CD14-positive monocyte (primary cell): ENCODE measurements around the gene DNAH7. TPM values are rescaled to one million over a fixed set of nuclear protein-coding genes. Genes with fewer than 3 reads are reported as not detected.

Source experiments
- DNase-seq, 3 donors: peaks; one replicate each; pipeline ENCODE4 v3.0.0-alpha.2; 2011 to 2022
- H2AFZ ChIP-seq: 2 replicates; pipeline ENCODE4 v1.6.0; 2012; ENCODE audit warnings: mild to moderate bottlenecking, low read depth, low read length, inconsistent platforms; ENCODE audit not compliant: insufficient read depth, poor library complexity, severe bottlenecking
- H3K27ac ChIP-seq, 2 donors: 1 replicate in 1 of 2; 2 replicates in 1 of 2; pipeline ENCODE4 v1.5.1; 2012 to 2013; ENCODE audit warnings: low read length in 2 of 2, control low read depth in 1 of 2, inconsistent platforms in 1 of 2, low read depth in 1 of 2, mild to moderate bottlenecking in 1 of 2
- H3K27me3 ChIP-seq, 2 donors: one replicate each; pipeline versions ENCODE4 v1.6.0 to v1.6.1; 2011 to 2013; ENCODE audit warnings: low read length in 2 of 2; ENCODE audit not compliant: control insufficient read depth in 2 of 2, insufficient read depth in 2 of 2
- H3K36me3 ChIP-seq, 2 donors: replicated peaks in 1 of 2; 1 replicate in 1 of 2; 2 replicates in 1 of 2; pipeline versions ENCODE4 v1.5.1 to v1.6.1; 2012 to 2013; ENCODE audit warnings: low read length in 2 of 2, control low read depth in 1 of 2, inconsistent platforms in 1 of 2, mild to moderate bottlenecking in 1 of 2; ENCODE audit not compliant: insufficient read depth in 2 of 2, control insufficient read depth in 1 of 2
- H3K4me1 ChIP-seq, 2 donors: 1 replicate in 1 of 2; 2 replicates in 1 of 2; pipeline versions ENCODE4 v1.5.1 to v1.6.1; 2012 to 2013; ENCODE audit warnings: low read length in 2 of 2, control low read depth in 1 of 2, inconsistent platforms in 1 of 2, mild to moderate bottlenecking in 1 of 2, moderate library complexity in 1 of 2; ENCODE audit not compliant: insufficient read depth in 2 of 2, control insufficient read depth in 1 of 2
- H3K4me2 ChIP-seq: replicated peaks from 2 replicates; pipeline ENCODE3; 2012; ENCODE audit warnings: low read length, moderate library complexity, mild to moderate bottlenecking; ENCODE audit not compliant: poor library complexity, severe bottlenecking; ENCODE audit errors: extremely low read depth
- H3K4me3 ChIP-seq, 3 experiments: fragments of 200-600 bp in 1 of 3; sonication (generic) in 1 of 3; replicated peaks in 1 of 3; 1 replicate in 2 of 3; 2 replicates in 1 of 3; pipeline ENCODE4 v1.5.1; 2011 to 2013; ENCODE audit warnings: low read length in 3 of 3, mild to moderate bottlenecking in 3 of 3, control low read depth in 2 of 3, low read depth in 2 of 3, inconsistent platforms in 1 of 3, moderate library complexity in 1 of 3
- H3K79me2 ChIP-seq: 2 replicates; pipeline ENCODE4 v1.6.0; 2012; ENCODE audit warnings: mild to moderate bottlenecking, control low read depth, inconsistent platforms, low read length, moderate library complexity; ENCODE audit not compliant: insufficient read depth
- H3K9ac ChIP-seq: 2 replicates; pipeline ENCODE4 v1.6.0; 2017; ENCODE audit warnings: low read length, mild to moderate bottlenecking; ENCODE audit not compliant: insufficient read depth, poor library complexity, severe bottlenecking
- H3K9me3 ChIP-seq, 2 donors: replicated peaks in 1 of 2; 1 replicate in 1 of 2; 2 replicates in 1 of 2; pipeline versions ENCODE4 v1.5.1 to v1.6.1; 2012 to 2013; ENCODE audit warnings: low read length in 2 of 2, control low read depth in 1 of 2; ENCODE audit not compliant: control insufficient read depth in 1 of 2, insufficient read depth in 1 of 2
- H4K20me1 ChIP-seq: 2 replicates; pipeline ENCODE4 v1.6.0; 2012; ENCODE audit warnings: mild to moderate bottlenecking, low read length, control low read depth, moderate library complexity; ENCODE audit not compliant: insufficient read depth
- H3K27ac Mint-ChIP-seq, 7 donors: one replicate each; pipeline ENCODE4 v1.8.0; 2020; ENCODE audit warnings: mild to moderate bottlenecking in 7 of 7, mixed read lengths in 7 of 7, moderate library complexity in 6 of 7, inconsistent platforms in 2 of 7
- H3K27me3 Mint-ChIP-seq, 3 donors: one replicate each; pipeline ENCODE4 v1.8.0; 2021 to 2022; ENCODE audit warnings: low read depth in 3 of 3, mild to moderate bottlenecking in 3 of 3, mixed read lengths in 3 of 3, moderate library complexity in 3 of 3, inconsistent platforms in 1 of 3
- H3K36me3 Mint-ChIP-seq, 2 donors: one replicate each; pipeline ENCODE4 v1.8.0; 2020; ENCODE audit warnings: mixed read lengths in 2 of 2, inconsistent platforms in 1 of 2, mild to moderate bottlenecking in 1 of 2
- H3K4me1 Mint-ChIP-seq: one replicate; pipeline ENCODE4 v1.8.0; 2020; ENCODE audit warnings: mild to moderate bottlenecking, mixed read lengths
- H3K4me3 Mint-ChIP-seq, 2 donors: one replicate each; pipeline ENCODE4 v1.8.0; 2020; ENCODE audit warnings: mild to moderate bottlenecking in 2 of 2, mixed read lengths in 2 of 2, moderate library complexity in 1 of 2
- H3K9me3 Mint-ChIP-seq, 7 donors: one replicate each; pipeline ENCODE4 v1.8.0; 2020 to 2022; ENCODE audit warnings: mixed read lengths in 7 of 7, mild to moderate bottlenecking in 6 of 7, moderate library complexity in 6 of 7, inconsistent platforms in 2 of 7
- WGBS: methylation state at CpG from one replicate; pipeline ENCODE4 v1.1.5; 2013; ENCODE audit warnings: missing lambda C conversion rate; ENCODE audit not compliant: insufficient coverage; 5-methylcytosine and 5-hydroxymethylcytosine counted together
- intact Hi-C, 2 donors: fragments of 100-400 bp; cut with micrococcal nuclease; formaldehyde crosslinking; loops; one replicate each; pipeline versions ENCODE4 v1.15.0 to v1.15.1; 2023
- polyA plus RNA-seq, 3 donors: library from polyadenylated mRNA; depleted of rRNA in 1 of 3; unstranded in 2 of 3; stranded (reverse) in 1 of 3; fragments of 300-500 nt in 2 of 3; fragments of >200 nt in 1 of 3; fragmentation: Illumina TruSeq in 2 of 3; gene quantifications; 1 replicate in 2 of 3; 2 replicates in 1 of 3; pipeline ENCODE4 v1.2.3, GENCODE V29; 2012 to 2021
- TF ChIP-seq, protein P1 (sequence below): fragments of 200-600 bp; IDR thresholded peaks from one replicate; pipeline ENCODE4 v1.8.0; 2022; ENCODE audit warnings: antibody characterized with exemption, mild to moderate bottlenecking

DNAH7 gene
- polyA plus RNA-seq, 3 donors = 0.07 TPM; not detected in 2

DNA sequence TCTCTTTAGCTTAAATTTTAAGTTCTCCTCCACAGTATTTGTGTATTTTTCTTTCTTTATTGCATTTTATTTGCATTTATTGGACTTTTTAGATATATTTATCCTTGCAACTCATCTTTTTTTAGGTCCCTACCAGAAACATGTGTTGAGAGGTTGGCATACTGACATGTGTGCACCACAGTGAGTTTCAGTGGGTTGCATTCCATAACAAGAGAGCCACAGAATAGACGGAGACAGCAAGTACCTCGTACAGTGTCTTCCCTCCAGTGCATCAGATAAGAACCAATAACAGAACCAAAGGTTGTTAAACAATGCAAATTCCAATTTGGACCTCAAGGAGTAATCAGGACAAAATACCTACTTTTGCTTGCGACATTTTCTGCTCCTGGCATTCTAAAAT lies 111.9 kb downstream of the DNAH7 start:
- Histone ChIP-seq H3K79me2 (no peaks in the 10 kb centered on the region), H2AFZ (no peak overlapping the region), H3K4me1 (peaks cover 0 to 6% of the 10 kb centered on the region in 2 donors), H4K20me1 (no peaks in the 10 kb centered on the region), H3K4me3 (no peak overlapping the region), H3K9me3 (peaks cover 0 to 5% of the 10 kb centered on the region in 2 donors), H3K27me3 (no peaks in the 10 kb centered on the region), H3K36me3 (no peaks in the 10 kb centered on the region), H3K9ac (no peak overlapping the region), H3K27ac (no peak overlapping the region), H3K4me2 (no peak overlapping the region)
- Mint-ChIP-seq H3K9me3 (peaks cover 9 to 22% (median 13%) of the 10 kb centered on the region in 7 donors), H3K4me3 (no peak overlapping the region), H3K36me3 (no peaks in the 10 kb centered on the region), H3K27me3 (no peaks in the 10 kb centered on the region), H3K4me1 (peaks cover 5% of the 10 kb centered on the region), H3K27ac (no peak overlapping the region)
- 100% methylated on average over 1 of the region's 3 CpGs for WGBS
- TF ChIP-seq, protein P1, sequence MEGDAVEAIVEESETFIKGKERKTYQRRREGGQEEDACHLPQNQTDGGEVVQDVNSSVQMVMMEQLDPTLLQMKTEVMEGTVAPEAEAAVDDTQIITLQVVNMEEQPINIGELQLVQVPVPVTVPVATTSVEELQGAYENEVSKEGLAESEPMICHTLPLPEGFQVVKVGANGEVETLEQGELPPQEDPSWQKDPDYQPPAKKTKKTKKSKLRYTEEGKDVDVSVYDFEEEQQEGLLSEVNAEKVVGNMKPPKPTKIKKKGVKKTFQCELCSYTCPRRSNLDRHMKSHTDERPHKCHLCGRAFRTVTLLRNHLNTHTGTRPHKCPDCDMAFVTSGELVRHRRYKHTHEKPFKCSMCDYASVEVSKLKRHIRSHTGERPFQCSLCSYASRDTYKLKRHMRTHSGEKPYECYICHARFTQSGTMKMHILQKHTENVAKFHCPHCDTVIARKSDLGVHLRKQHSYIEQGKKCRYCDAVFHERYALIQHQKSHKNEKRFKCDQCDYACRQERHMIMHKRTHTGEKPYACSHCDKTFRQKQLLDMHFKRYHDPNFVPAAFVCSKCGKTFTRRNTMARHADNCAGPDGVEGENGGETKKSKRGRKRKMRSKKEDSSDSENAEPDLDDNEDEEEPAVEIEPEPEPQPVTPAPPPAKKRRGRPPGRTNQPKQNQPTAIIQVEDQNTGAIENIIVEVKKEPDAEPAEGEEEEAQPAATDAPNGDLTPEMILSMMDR = no peak
- no peak for DNase-seq
- intact Hi-C loops = no loop called here

- Histone ChIP-seq H3K9ac (no peak overlapping the region), H3K27ac (no peak overlapping the region), H3K9me3 (no peaks in the 10 kb centered on the region), H2AFZ (no peak overlapping the region), H3K4me3 (no peak overlapping the region), H3K4me1 (no peaks in the 10 kb centered on the region), H3K27me3 (no peaks in the 10 kb centered on the region), H3K79me2 (no peaks in the 10 kb centered on the region), H3K4me2 (no peak overlapping the region), H4K20me1 (no peaks in the 10 kb centered on the region), H3K36me3 (no peaks in the 10 kb centered on the region)
- no peak for DNase-seq
- Mint-ChIP-seq H3K36me3 (no peaks in the 10 kb centered on the region), H3K27me3 (peaks cover 0 to 1% (median 0%) of the 10 kb centered on the region in 3 donors), H3K27ac (no peak overlapping the region), H3K4me1 (no peaks in the 10 kb centered on the region), H3K4me3 (no peak overlapping the region), H3K9me3 (peaks cover 2 to 15% (median 7%) of the 10 kb centered on the region in 7 donors)
- intact Hi-C loops = no loop called here
- TF ChIP-seq, protein P1 = no peak
These were observed 123.6 kb downstream of the DNAH7 start for GRCh38 chr2:195945056-195945455.
